Embryonic facial prominence (tissue), 1 donor: ENCODE data around the gene NUP210L.
"Not testable (repeated sequence)": the region's sequence is repeated elsewhere in the genome, so short reads cannot be mapped to it uniquely, and the experiment has no call there.

Source experiments
- DNase-seq: peaks from one replicate; pipeline ENCODE4 v3.0.0-alpha.2; 2016; ENCODE audit errors: extremely low spot score

The NUP210L gene

GRCh38 chr1:154097873-154098272 lies 57.0 kb downstream of the NUP210L start:
- no peak for DNase-seq

- no peak for DNase-seq
Observed at GRCh38 chr1:154095456-154096060, 59.3 kb downstream of the NUP210L start.

GRCh38 chr1:154094411-154094810 lies 60.5 kb downstream of the NUP210L start:
- no peak for DNase-seq

- DNase-seq, result no peak
Observed at GRCh38 chr1:154093699-154094098, 61.2 kb downstream of the NUP210L start.

- no peak for DNase-seq
Observed at GRCh38 chr1:154091706-154092105, 63.2 kb downstream of the NUP210L start.

GRCh38 chr1:154087574-154087973 lies 67.3 kb downstream of the NUP210L start:
- DNase-seq, result no peak

- DNase-seq, result not testable (repeated sequence)
Observed at GRCh38 chr1:154083057-154083456, 71.8 kb downstream of the NUP210L start.

- DNase-seq, result no peak
Observed at GRCh38 chr1:154081386-154082126, 73.3 kb downstream of the NUP210L start.

GRCh38 chr1:154076413-154076812 lies 78.5 kb downstream of the NUP210L start:
- DNase-seq, result no peak

- no peak for DNase-seq
Observed at GRCh38 chr1:154075746-154076145, 79.1 kb downstream of the NUP210L start.

- no peak for DNase-seq
Observed at GRCh38 chr1:154062309-154062708, 92.6 kb downstream of the NUP210L start.

GRCh38 chr1:154047436-154047835 lies 107.4 kb downstream of the NUP210L start:
- not testable (repeated sequence) for DNase-seq

- DNase-seq, result not testable (repeated sequence)
Observed at GRCh38 chr1:154033697-154034096, 121.2 kb downstream of the NUP210L start.

- DNase-seq, result no peak
Observed at GRCh38 chr1:154019940-154020339, 134.9 kb downstream of the NUP210L start.

GRCh38 chr1:154019269-154019668 lies 135.6 kb downstream of the NUP210L start:
- no peak for DNase-seq

GRCh38 chr1:154014154-154014907 lies 140.5 kb downstream of the NUP210L start:
- no peak for DNase-seq

GRCh38 chr1:154012543-154012942 lies 142.3 kb downstream of the NUP210L start:
- DNase-seq, result not testable (repeated sequence)

GRCh38 chr1:154012129-154012528 lies 142.7 kb downstream of the NUP210L start:
- DNase-seq, result no peak

GRCh38 chr1:154006136-154006535 lies 148.7 kb downstream of the NUP210L start:
- no peak for DNase-seq

- DNase-seq, result no peak
Observed at GRCh38 chr1:154000420-154000819, 154.5 kb downstream of the NUP210L start.

GRCh38 chr1:153996882-153997281 lies 158.0 kb downstream of the NUP210L start:
- DNase-seq, result not testable (repeated sequence)

GRCh38 chr1:153995640-153996039 lies 159.2 kb downstream of the NUP210L start:
- DNase-seq, result no peak

GRCh38 chr1:153995202-153995601 lies 159.7 kb downstream of the NUP210L start:
- no peak for DNase-seq
